A549 (cell line): ENCODE results near the gene PXYLP1. TPM values are rescaled to one million over a fixed set of nuclear protein-coding genes. Genes with fewer than 3 reads are reported as not detected.

ENCODE experiments used
- ATAC-seq, 2 experiments: fragments of 200-7000 bp in 1 of 2; fragments of >200 bp in 1 of 2; cut with Nextera tagmentation in 1 of 2; cut with Tn5 transposase in 1 of 2; 3 replicates each; pipeline versions ENCODE4 v1.8.0 to v1.9.1; 2018 to 2020; ENCODE audit warnings: mild to moderate bottlenecking in 1 of 2, moderate library complexity in 1 of 2
- CTCF ChIA-PET: fragments of 300-600 bp; sonication (Branson Sonifier 250); formaldehyde crosslinking; extraction: SDS; loops from one replicate; lab custom pipeline; 2021; ENCODE audit warnings: antibody characterized with exemption, inconsistent platforms; lab: Yijun Ruan, JAX
- POLR2A ChIA-PET: fragments of 350-600 bp; formaldehyde crosslinking; extraction: SDS; loops from one replicate; lab custom pipeline; 2021; ENCODE audit warnings: antibody characterized with exemption, inconsistent platforms; lab: Yijun Ruan, JAX
- DNase-seq, 2 experiments: peaks; one replicate each; pipeline versions ENCODE4 v3.0.0 to v3.0.0-alpha.2; 2011 to 2016; ENCODE audit warnings: low read depth in 1 of 2, low spot score in 1 of 2
- FAIRE-seq: peaks from 2 replicates; lab custom pipeline; 2011; peaks lifted over from hg19 to GRCh38; lab: Jason Lieb, UNC
- H3K27ac ChIP-seq, 2 experiments: fragments of >200 bp; sonication (Bioruptor Twin); formaldehyde crosslinking; 3 replicates each; pipeline ENCODE4 v1.5.1; 2016 to 2017
- H3K4me1 ChIP-seq: fragments of >200 bp; sonication (Bioruptor Twin); formaldehyde crosslinking; 3 replicates; pipeline ENCODE4 v1.6.1; 2016
- H3K4me2 ChIP-seq: fragments of >200 bp; sonication (Bioruptor Twin); formaldehyde crosslinking; 3 replicates; pipeline ENCODE4 v1.6.1; 2016
- H3K4me3 ChIP-seq: fragments of >200 bp; sonication (Bioruptor Twin); formaldehyde crosslinking; 3 replicates; pipeline ENCODE4 v1.5.1; 2016
- H3K9me3 ChIP-seq: fragments of >200 bp; sonication (Bioruptor Twin); formaldehyde crosslinking; 3 replicates; pipeline ENCODE4 v1.6.1; 2016
- BHLHE40 ChIP-seq: IDR thresholded peaks from 2 replicates; pipeline ENCODE4 v1.6.1; 2012; ENCODE audit warnings: low read depth, low read length, inconsistent platforms
- CHD2 ChIP-seq: fragments of 150-350 bp; IDR thresholded peaks from 2 replicates; pipeline ENCODE4 v1.6.1; 2014; ENCODE audit warnings: low read length; ENCODE audit not compliant: partially characterized antibody
- ELK1 ChIP-seq: fragments of 150-350 bp; IDR thresholded peaks from 2 replicates; pipeline ENCODE4 v1.6.1; 2014; ENCODE audit warnings: low read depth, mild to moderate bottlenecking, low read length
- ESRRA ChIP-seq: fragments of 150-350 bp; IDR thresholded peaks from 2 replicates; pipeline ENCODE4 v1.6.1; 2014; ENCODE audit warnings: mild to moderate bottlenecking, low read length, borderline replicate concordance
- HOXA7 ChIP-seq: fragments of 250-450 bp; sonication (Bioruptor Pico); IDR thresholded peaks from 2 replicates; pipeline ENCODE4 v1.5.0; 2020; ENCODE audit warnings: mild to moderate bottlenecking, moderate library complexity
- JUN ChIP-seq, 2 experiments: fragments of >200 bp; sonication (Bioruptor Twin); formaldehyde crosslinking; IDR thresholded peaks; 2 replicates in 1 of 2; 3 replicates in 1 of 2; pipeline ENCODE4 v1.6.1; 2016 to 2017
- KDM1A ChIP-seq: fragments of 200-600 bp; sonication (generic); IDR thresholded peaks from 2 replicates; pipeline ENCODE4 v1.6.1; 2016; ENCODE audit warnings: low read depth, mild to moderate bottlenecking
- MAFK ChIP-seq: fragments of 450-650 bp; IDR thresholded peaks from 2 replicates; pipeline ENCODE4 v1.6.1; 2014; ENCODE audit not compliant: partially characterized antibody
- MYC ChIP-seq: IDR thresholded peaks from 2 replicates; pipeline ENCODE4 v1.6.1; 2012; ENCODE audit warnings: mild to moderate bottlenecking, inconsistent platforms, low read length, improper control_type of control experiment, borderline replicate concordance
- NFE2L2 ChIP-seq: fragments of 150-350 bp; conservative IDR thresholded peaks from 2 replicates; pipeline ENCODE4 v1.6.1; 2014; ENCODE audit warnings: low read length
- NPAS2 ChIP-seq: fragments of 250-450 bp; sonication (Bioruptor Pico); IDR thresholded peaks from 2 replicates; pipeline ENCODE4 v1.8.0; 2022; ENCODE audit warnings: mild to moderate bottlenecking, moderate library complexity, borderline replicate concordance
- PHF8 ChIP-seq: fragments of 200-600 bp; sonication (generic); IDR thresholded peaks from 2 replicates; pipeline ENCODE4 v1.6.1; 2016; ENCODE audit warnings: low read depth, mild to moderate bottlenecking, antibody characterized with exemption, moderate library complexity, borderline replicate concordance
- POLR2A ChIP-seq: IDR thresholded peaks from 2 replicates; pipeline ENCODE4 v1.6.1; 2012; ENCODE audit warnings: mild to moderate bottlenecking, low read length
- RFX5 ChIP-seq: fragments of 450-650 bp; IDR thresholded peaks from 2 replicates; pipeline ENCODE4 v1.7.1; 2014; ENCODE audit warnings: antibody characterized with exemption, mild to moderate bottlenecking, moderate library complexity
- RNF2 ChIP-seq: fragments of 200-600 bp; sonication (generic); IDR thresholded peaks from 2 replicates; pipeline ENCODE4 v1.6.1; 2016; ENCODE audit warnings: low read depth, mild to moderate bottlenecking, antibody characterized with exemption, moderate library complexity, borderline replicate concordance
- SMC3 ChIP-seq: fragments of >200 bp; sonication (Bioruptor Twin); formaldehyde crosslinking; IDR thresholded peaks from 3 replicates; pipeline ENCODE4 v1.6.1; 2018; ENCODE audit warnings: inconsistent platforms
- TFCP2L1 ChIP-seq: fragments of 250-450 bp; sonication (Bioruptor Pico); IDR thresholded peaks from 2 replicates; pipeline ENCODE4 v1.5.0; 2021; ENCODE audit warnings: mild to moderate bottlenecking
- TP53 ChIP-seq: fragments of 250-450 bp; sonication (Bioruptor Pico); IDR thresholded peaks from 2 replicates; pipeline ENCODE4 v1.5.0; 2021; ENCODE audit warnings: mild to moderate bottlenecking, moderate library complexity
- ZC3H11A ChIP-seq: fragments of 450-650 bp; IDR thresholded peaks from 2 replicates; pipeline ENCODE4 v1.6.1; 2014; ENCODE audit warnings: antibody characterized with exemption, mild to moderate bottlenecking
- ZFP36 ChIP-seq: fragments of 450-650 bp; IDR thresholded peaks from 2 replicates; pipeline ENCODE4 v1.6.1; 2014; ENCODE audit warnings: borderline replicate concordance; ENCODE audit not compliant: partially characterized antibody
- WGBS: methylation state at CpG from one replicate; pipeline ENCODE4 v1.1.6; 2017; ENCODE audit errors: missing lambda C conversion rate; 5-methylcytosine and 5-hydroxymethylcytosine counted together
- polyA plus RNA-seq, 4 experiments: library from polyadenylated mRNA; depleted of rRNA in 3 of 4; stranded (reverse); fragments of >200 nt; fragmentation: RNase III in 1 of 4; extraction: RNeasy Plus Mini Kit Qiagen cat#74134 plus additional on column Dnase treatment in 1 of 4; gene quantifications; 2 replicates in 3 of 4; 3 replicates in 1 of 4; pipeline ENCODE4 v1.2.3, GENCODE V29; 2011 to 2017
- TF ChIP-seq, protein P1 (sequence below): IDR thresholded peaks from 2 replicates; pipeline ENCODE4 v1.6.1; 2012
- TF ChIP-seq, protein P2 (sequence below): fragments of 250-450 bp; sonication (Bioruptor Pico); IDR thresholded peaks from 2 replicates; pipeline ENCODE4 v1.5.0; 2020; ENCODE audit warnings: low read depth, mild to moderate bottlenecking, moderate library complexity
- TF ChIP-seq, protein P3 (sequence below): fragments of 200-600 bp; sonication (generic); IDR thresholded peaks from 2 replicates; pipeline ENCODE4 v1.6.1; 2016; ENCODE audit warnings: antibody characterized with exemption, mild to moderate bottlenecking, moderate library complexity
- TF ChIP-seq, protein P4 (sequence below): fragments of 450-650 bp; IDR thresholded peaks from 2 replicates; pipeline ENCODE4 v1.6.1; 2014; ENCODE audit warnings: antibody characterized with exemption

Gene PXYLP1
- polyA plus RNA-seq, 2 of the 4 experiments (the other 2 are of a cell fraction): 8.0 to 11.7 TPM

DNA sequence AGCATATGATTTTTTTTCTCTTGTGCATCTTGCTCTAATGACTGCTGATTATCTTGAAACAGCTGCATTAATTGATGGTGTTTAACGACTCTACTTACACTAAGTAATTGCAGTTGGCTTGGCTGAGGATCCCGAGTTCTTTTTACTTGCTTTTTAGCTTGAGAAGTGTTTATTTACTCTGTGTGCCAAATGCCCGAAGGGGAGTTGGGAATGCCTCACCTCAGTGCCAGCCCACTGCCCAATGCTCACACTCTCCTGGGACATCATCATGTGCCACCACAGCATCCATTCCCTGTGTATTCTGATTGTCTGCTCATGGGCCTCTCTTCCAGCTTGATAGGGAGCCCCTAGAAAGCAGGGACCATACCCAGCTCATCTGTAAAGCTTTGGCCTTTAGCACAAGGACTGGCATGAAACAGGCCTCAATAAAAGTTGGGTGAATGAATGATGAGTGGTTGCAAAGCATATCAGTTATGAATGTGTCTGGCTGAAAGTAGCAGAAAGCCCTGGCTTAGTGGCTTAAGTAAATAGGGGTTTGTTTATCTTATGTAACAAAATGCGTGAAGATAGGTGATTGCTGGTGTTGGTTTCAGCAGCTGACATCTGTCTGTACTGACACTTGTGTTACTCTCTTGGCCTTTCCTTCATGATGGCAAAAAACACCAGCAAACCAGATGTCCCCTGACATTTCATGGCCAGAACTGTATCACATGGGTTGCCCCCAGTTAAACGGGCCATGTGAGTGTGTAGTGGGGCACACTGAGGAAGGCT is 8.1 kb downstream of the PXYLP1 start (continued):
- TF ChIP-seq, protein P1, sequence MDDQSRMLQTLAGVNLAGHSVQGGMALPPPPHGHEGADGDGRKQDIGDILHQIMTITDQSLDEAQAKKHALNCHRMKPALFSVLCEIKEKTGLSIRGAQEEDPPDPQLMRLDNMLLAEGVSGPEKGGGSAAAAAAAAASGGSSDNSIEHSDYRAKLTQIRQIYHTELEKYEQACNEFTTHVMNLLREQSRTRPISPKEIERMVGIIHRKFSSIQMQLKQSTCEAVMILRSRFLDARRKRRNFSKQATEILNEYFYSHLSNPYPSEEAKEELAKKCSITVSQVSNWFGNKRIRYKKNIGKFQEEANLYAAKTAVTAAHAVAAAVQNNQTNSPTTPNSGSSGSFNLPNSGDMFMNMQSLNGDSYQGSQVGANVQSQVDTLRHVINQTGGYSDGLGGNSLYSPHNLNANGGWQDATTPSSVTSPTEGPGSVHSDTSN: no peak

- no peak overlapping the region for H3K4me2 ChIP-seq
- 17% methylated on average over 1 of the region's 1 CpG for WGBS
- no peak for FAIRE-seq
Observed at GRCh38 chr3:141240286-141240685, 8.7 kb downstream of the PXYLP1 start.

GRCh38 chr3:141240687-141241615 is 9.3 kb downstream of the PXYLP1 start:
- Histone ChIP-seq H3K27ac (no peak overlapping the region), H3K4me2 (no peak overlapping the region), H3K4me3 (no peak overlapping the region), H3K9me3 (no peaks in the 10 kb centered on the region), H3K4me1 (0 out of 3 replicates have a peak, but pooled peaks cover 7% of the 10 kb centered on the region)
- POLR2A ChIA-PET: interaction anchor here (1.2 kb wide), 1 partner anchor 9 kb away, joined by 4 read pairs; the partner anchor contains the start of gene PXYLP1
- DNase-seq (no peak), ATAC-seq (no peak), FAIRE-seq (no peak)
- WGBS: 75% methylated on average over 5 of the region's 5 CpGs
- CTCF ChIA-PET: interaction anchor here (4.5 kb wide), 1 partner anchor 10 kb away, joined by 25 read pairs; the partner anchor contains the start of gene PXYLP1
- no peak for TF ChIP-seq RNF2
- TF ChIP-seq, protein P2, sequence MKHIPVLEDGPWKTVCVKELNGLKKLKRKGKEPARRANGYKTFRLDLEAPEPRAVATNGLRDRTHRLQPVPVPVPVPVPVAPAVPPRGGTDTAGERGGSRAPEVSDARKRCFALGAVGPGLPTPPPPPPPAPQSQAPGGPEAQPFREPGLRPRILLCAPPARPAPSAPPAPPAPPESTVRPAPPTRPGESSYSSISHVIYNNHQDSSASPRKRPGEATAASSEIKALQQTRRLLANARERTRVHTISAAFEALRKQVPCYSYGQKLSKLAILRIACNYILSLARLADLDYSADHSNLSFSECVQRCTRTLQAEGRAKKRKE: no peak
- TF ChIP-seq SMC3: no peak
- TF ChIP-seq MYC: no peak
- no peak for TF ChIP-seq HOXA7 (CRISPR knock-in tag)
- TF ChIP-seq, protein P3, sequence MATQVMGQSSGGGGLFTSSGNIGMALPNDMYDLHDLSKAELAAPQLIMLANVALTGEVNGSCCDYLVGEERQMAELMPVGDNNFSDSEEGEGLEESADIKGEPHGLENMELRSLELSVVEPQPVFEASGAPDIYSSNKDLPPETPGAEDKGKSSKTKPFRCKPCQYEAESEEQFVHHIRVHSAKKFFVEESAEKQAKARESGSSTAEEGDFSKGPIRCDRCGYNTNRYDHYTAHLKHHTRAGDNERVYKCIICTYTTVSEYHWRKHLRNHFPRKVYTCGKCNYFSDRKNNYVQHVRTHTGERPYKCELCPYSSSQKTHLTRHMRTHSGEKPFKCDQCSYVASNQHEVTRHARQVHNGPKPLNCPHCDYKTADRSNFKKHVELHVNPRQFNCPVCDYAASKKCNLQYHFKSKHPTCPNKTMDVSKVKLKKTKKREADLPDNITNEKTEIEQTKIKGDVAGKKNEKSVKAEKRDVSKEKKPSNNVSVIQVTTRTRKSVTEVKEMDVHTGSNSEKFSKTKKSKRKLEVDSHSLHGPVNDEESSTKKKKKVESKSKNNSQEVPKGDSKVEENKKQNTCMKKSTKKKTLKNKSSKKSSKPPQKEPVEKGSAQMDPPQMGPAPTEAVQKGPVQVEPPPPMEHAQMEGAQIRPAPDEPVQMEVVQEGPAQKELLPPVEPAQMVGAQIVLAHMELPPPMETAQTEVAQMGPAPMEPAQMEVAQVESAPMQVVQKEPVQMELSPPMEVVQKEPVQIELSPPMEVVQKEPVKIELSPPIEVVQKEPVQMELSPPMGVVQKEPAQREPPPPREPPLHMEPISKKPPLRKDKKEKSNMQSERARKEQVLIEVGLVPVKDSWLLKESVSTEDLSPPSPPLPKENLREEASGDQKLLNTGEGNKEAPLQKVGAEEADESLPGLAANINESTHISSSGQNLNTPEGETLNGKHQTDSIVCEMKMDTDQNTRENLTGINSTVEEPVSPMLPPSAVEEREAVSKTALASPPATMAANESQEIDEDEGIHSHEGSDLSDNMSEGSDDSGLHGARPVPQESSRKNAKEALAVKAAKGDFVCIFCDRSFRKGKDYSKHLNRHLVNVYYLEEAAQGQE: no peak
- TF ChIP-seq RFX5: no peak
- no peak for TF ChIP-seq KDM1A
- no peak for TF ChIP-seq CHD2
- TF ChIP-seq, protein P4, sequence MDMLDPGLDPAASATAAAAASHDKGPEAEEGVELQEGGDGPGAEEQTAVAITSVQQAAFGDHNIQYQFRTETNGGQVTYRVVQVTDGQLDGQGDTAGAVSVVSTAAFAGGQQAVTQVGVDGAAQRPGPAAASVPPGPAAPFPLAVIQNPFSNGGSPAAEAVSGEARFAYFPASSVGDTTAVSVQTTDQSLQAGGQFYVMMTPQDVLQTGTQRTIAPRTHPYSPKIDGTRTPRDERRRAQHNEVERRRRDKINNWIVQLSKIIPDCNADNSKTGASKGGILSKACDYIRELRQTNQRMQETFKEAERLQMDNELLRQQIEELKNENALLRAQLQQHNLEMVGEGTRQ: no peak
- no peak for TF ChIP-seq TP53
- TF ChIP-seq ELK1: no peak

More at GRCh38 chr3:141240286-141240685, 8.7 kb downstream of the PXYLP1 start:
- no peaks in the 10 kb centered on the region for H3K9me3 ChIP-seq
- POLR2A ChIA-PET: interaction anchor here (1.2 kb wide), 1 partner anchor 8 kb away, joined by 4 read pairs; the partner anchor contains the start of gene PXYLP1
- TF ChIP-seq POLR2A (no peak), PHF8 (no peak), NPAS2 (CRISPR knock-in tag) (no peak), ESRRA (no peak), ZFP36 (no peak), JUN (IDR thresholded peaks at IDR 0.05) (no peak), RFX5 (no peak), BHLHE40 (no peak), TP53 (no peak), MAFK (no peak), TFCP2L1 (CRISPR knock-in tag) (no peak), NFE2L2 (no peak), ZC3H11A (no peak)
- TF ChIP-seq, protein P4: no peak
- TF ChIP-seq, protein P2: no peak
- DNase-seq: no peak
- H3K27ac ChIP-seq: no peak overlapping the region
- H3K4me1 ChIP-seq: 0 out of 3 replicates have a peak, but pooled peaks cover 7% of the 10 kb centered on the region
- CTCF ChIA-PET: interaction anchor here (0.7 to 4.5 kb wide), 3 partner anchors 9 to 202 kb away, joined by 3 to 25 read pairs (median 3); partner anchors contain the start of gene PXYLP1
- ATAC-seq: no peak
- H3K4me3 ChIP-seq: no peak overlapping the region
